ENCODE data around the gene PTGER1.
A peak's percentile ranks its signal among the peaks of the same experiment; 100 is the strongest.

Gene PTGER1, protein sequence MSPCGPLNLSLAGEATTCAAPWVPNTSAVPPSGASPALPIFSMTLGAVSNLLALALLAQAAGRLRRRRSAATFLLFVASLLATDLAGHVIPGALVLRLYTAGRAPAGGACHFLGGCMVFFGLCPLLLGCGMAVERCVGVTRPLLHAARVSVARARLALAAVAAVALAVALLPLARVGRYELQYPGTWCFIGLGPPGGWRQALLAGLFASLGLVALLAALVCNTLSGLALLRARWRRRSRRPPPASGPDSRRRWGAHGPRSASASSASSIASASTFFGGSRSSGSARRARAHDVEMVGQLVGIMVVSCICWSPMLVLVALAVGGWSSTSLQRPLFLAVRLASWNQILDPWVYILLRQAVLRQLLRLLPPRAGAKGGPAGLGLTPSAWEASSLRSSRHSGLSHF

DNA sequence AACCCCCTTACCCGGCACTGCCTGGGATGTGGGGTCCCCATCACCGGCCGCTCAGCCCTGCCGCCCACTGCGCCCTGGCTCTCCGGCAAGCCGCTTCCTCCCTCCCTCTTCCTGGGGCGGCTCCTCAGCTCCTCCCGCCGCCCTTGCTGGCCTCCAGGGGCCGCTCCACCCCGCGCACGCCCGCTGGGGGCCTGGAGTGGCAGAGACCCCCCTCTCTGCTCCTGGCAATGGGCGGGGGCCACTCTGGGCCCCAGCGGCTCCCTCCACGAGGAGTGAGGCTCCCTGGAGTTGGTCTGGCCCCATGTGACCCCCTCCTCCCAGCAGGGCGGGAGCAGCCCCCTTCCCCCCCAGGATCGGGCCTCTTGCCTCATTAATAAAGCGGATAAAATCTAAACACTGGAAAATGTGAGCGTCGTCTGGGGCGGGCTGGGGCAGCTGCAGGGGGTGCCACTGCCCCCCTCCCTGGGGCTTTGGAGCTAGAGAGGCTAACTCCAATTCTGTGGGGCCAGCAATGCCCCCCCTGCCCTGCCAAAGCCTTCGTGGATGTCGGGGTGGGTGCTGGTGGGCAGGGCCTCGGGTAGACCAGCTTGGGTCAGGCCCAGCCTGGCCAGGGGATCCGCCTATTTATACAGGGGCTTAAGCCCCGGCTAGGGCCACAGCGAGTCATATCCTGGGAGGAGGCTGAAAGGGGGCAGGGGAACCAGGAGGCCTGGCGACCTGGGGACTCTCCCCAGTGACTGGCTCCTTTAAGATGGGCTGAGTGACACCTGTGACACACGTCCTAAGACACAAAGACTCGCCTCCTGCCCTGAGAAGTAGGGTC, at the start of gene PTGER1:
Gene PTGER1 (minus strand): TSS at position 104 of the 823 bp plus-strand sequence. CDS start 1,034 bp downstream, outside the sequence.
- no peaks in the 10 kb centered on the region for H3K9me3 Mint-ChIP-seq
- H3K27ac Mint-ChIP-seq: no peak within 1 kb of the TSS
- H3K4me1 Mint-ChIP-seq: peaks cover 40% of the 10 kb centered on the region

DNA sequence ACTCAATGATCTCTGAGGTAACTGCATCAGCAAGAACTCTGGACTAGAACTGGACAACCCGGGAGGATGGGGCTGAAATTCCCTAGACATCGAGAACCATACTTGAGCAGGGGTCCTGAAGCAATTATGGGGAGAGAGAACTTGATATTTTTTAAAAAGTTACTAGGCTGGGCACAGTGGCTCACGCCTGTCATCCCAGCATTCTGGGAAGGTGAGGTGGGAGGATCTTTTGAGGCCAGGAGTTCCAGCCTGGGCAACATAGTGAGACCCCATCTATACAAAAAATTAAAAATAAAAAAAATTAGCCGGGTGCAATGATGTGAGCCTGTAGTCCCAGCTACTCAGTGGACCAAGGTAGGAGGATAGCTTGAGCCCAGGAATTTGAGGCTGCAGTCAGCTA, 45.4 kb upstream of the PTGER1 start:
- ATAC-seq: no peak
- Mint-ChIP-seq H3K9me3 (no peaks in the 10 kb centered on the region), H3K36me3 (peaks cover 16% of the 10 kb centered on the region), H3K27me3 (no peaks in the 10 kb centered on the region), H3K27ac (no peak overlapping the region), H3K4me1 (peaks cover 41% of the 10 kb centered on the region), H3K4me3 (no peak overlapping the region)

More for the DNA sequence above, at the start of gene PTGER1:
- ATAC-seq: no peak
- peaks cover 52% of the 10 kb centered on the region for H3K27me3 Mint-ChIP-seq
- H3K36me3 Mint-ChIP-seq: peaks cover 24% of the 10 kb centered on the region
- H3K4me3 Mint-ChIP-seq: no peak within 1 kb of the TSS

DNA sequence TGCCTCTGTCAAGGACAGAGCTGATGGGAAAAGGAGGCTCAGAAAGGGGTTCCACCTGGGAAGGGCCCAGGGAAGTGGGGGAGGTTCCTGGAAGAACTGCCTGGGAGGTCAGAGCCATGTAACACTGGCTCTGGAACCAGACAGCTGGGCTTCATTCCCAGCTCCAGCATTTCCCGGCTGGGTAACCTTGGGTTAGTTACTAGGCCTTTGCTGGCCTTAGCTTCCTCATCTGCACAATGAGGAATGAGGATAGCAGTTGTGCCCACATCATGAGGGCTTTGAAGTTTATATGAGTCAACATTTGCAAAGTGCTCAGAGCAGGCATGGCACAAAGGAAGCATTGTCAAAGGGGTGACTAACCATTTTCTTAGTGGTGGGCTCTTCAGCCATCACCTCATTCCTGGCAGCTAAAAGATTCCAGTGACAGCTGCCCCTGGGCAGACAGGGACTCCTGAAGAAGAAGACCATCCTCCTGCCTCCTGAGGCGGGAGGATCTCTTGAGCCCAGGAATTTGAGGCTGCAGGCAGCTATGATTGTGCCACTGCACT, 44.8 kb upstream of the PTGER1 start:
- Mint-ChIP-seq H3K27me3 (no peaks in the 10 kb centered on the region), H3K4me3 (peak overlapping the region; percentile 79), H3K9me3 (no peaks in the 10 kb centered on the region), H3K4me1 (peaks cover 47% of the 10 kb centered on the region), H3K36me3 (peaks cover 22% of the 10 kb centered on the region), H3K27ac (peak overlapping the region; percentile 95)
- no peak for ATAC-seq

DNA sequence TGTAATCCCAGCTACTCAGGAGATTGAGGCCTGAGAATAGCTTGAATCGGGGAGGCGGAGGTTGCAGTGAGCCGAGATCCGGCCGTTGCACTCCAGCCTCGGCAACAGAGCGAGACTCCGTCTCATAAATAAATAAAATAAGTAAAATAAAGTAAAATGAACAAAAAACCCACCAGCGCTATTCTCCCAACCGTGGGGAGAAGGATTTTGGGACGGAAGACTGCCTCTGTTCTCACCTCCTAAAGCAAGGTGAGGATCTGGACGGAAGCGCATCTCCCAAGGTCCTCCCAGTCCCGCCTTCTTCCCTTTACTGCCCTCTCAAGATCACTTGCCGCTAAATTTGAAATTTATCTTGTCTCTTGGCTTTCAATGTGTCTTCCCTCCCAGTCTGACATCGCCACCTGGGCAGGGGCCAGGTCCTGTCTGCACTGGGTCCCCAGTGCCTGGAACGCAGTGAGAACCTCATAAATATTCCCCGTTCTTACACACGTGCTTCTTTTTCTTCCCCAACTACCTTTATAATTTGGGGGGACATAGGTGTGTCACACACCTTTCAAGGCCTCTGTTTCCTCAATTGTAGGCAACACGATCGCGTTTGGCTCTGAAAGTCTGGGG, 44.2 kb upstream of the PTGER1 start:
- Mint-ChIP-seq H3K36me3 (peaks cover 28% of the 10 kb centered on the region), H3K4me1 (peaks cover 53% of the 10 kb centered on the region)

DNA sequence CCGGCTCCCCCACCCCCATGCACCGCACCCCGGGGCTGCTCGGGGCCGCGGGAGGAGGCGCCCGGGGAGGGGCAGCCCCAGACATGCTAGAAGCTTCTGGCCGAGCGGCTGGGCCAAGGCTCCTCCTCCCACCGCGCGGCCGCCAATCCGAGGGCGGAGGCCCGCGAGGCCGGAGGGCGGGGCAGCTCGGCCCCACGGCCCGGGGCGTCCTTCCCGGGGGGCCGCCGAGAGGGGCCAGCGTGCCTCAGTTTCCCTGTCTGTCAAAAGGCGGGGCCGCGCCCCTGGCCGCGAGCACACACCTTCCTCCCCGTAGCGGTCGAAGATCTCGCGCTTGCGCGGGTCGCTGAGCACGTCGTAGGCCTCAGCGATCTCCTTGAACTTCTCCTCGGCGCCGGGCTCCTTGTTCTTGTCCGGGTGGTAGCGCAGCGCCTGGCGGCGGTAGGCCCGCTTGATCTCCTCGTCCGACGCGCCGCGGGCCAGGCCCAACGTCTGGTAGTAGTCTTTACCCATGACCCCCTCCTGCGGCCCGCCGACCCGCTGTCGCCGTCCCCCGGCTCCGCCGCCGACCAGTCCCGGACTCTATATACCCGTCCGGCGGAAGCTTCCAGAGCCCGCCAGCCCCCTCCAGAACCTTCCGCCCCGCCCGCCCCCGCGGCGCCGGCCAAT, 42.8 kb upstream of the PTGER1 start, which contains the start of gene DNAJB1:
Gene DNAJB1 (minus strand): TSS at position 558 of the 666 bp plus-strand sequence. CDS start 48 bp downstream, at position 510.
- Mint-ChIP-seq H3K36me3 (peaks cover 37% of the 10 kb centered on the region), H3K4me1 (peaks cover 48% of the 10 kb centered on the region), H3K9me3 (no peaks in the 10 kb centered on the region), H3K27ac (peak within 1 kb of the TSS; percentile 95), H3K27me3 (no peaks in the 10 kb centered on the region), H3K4me3 (peak within 1 kb of the TSS; percentile 94)
- peak; percentile 87 for ATAC-seq

More for the DNA sequence above, 44.2 kb upstream of the PTGER1 start:
- no peaks in the 10 kb centered on the region for H3K9me3 Mint-ChIP-seq
- no peak for ATAC-seq
- H3K27me3 Mint-ChIP-seq: no peaks in the 10 kb centered on the region
- peak overlapping the region; percentile 94 for H3K4me3 Mint-ChIP-seq
- peak overlapping the region; percentile 95 for H3K27ac Mint-ChIP-seq

DNA sequence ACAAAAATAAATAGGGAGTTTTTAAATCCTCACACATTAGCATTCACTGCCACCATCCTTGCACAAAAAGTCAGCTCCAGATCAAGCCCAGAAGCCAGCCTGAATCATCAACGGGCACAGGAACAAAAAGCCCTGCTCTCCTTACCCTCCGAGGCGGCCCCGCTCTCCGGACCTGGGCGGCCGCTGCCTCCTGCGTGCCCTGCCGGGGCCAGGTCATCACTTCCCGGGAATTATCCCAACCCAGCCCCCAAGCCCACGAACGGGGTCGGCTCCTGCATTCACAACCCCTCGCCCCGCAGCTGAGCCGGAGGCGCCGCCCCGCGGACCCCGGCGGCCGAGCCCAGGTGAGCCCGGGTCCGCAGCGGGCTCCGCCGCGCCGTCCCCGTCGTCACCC, 42.3 kb upstream of the PTGER1 start:
- ATAC-seq: no peak
- peaks cover 37% of the 10 kb centered on the region for H3K36me3 Mint-ChIP-seq
- H3K9me3 Mint-ChIP-seq: no peaks in the 10 kb centered on the region
- H3K27me3 Mint-ChIP-seq: no peaks in the 10 kb centered on the region
- peak overlapping the region; percentile 95 for H3K27ac Mint-ChIP-seq
- peaks cover 43% of the 10 kb centered on the region for H3K4me1 Mint-ChIP-seq
- H3K4me3 Mint-ChIP-seq: peak overlapping the region; percentile 94

DNA sequence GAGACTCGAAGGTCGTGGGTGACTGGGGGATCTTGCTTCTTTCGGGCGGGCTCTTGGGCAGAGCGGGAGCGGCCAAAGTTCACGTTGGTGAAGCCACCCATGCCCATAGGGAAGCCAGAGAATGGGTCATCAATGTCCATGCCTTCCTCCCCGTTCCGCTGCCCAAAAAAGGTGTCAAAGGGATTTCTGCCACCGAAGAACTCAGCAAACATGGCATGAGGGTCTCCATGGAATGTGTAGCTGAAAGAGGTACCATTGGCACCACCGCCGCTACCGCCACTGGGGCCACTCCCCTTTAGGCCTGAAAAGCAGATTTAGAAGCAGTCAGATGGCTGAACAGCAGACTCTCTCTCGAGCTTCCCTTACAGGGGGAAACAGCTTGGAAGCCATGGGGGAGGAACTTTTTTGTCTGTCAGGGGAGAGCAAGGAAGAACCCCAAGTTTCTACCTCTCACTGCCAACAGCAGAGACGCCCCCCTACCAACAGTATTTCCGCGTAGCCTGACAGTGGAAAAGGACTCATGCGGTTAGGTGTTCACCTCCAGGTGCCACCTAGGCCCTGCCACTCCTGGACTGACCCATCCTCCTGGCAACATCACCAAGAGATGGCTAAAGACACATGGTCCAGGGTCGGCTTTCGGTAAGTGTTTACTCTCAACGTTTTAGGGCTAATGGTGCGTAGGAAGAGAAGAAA, 41.7 kb upstream of the PTGER1 start:
- no peaks in the 10 kb centered on the region for H3K27me3 Mint-ChIP-seq
- peaks cover 42% of the 10 kb centered on the region for H3K4me1 Mint-ChIP-seq
- no peak for ATAC-seq
- H3K9me3 Mint-ChIP-seq: no peaks in the 10 kb centered on the region
- peaks cover 37% of the 10 kb centered on the region for H3K36me3 Mint-ChIP-seq
- H3K27ac Mint-ChIP-seq: peak overlapping the region; percentile 95
- H3K4me3 Mint-ChIP-seq: peak overlapping the region; percentile 94

DNA sequence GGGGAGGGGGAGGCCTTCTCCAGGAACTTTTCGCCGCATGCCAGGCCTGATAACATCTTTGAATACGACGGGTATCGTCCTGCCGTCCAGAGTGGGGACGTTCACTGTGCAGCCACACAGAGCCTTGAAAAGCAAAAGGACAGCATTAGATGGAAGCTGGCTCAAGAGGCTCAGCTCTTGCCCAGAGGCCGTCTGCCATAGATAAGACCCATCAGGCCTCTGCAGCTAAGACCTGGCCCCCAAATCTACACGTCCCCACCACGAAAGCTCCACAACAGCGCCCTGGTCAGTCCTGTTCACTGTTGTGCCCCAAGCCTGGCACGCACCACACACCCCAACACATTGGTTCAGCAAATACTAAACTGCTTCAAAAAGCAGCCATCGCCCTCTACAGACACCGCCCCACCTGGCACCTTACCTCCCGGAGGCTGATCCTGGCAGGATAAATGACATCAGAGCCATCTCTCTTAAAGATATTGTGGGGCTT, 40.9 kb upstream of the PTGER1 start:
- no peaks in the 10 kb centered on the region for H3K27me3 Mint-ChIP-seq
- peaks cover 37% of the 10 kb centered on the region for H3K36me3 Mint-ChIP-seq
- no peaks in the 10 kb centered on the region for H3K9me3 Mint-ChIP-seq
- ATAC-seq: no peak
- H3K4me3 Mint-ChIP-seq: peak overlapping the region; percentile 94
- peak overlapping the region; percentile 95 for H3K27ac Mint-ChIP-seq
- H3K4me1 Mint-ChIP-seq: peaks cover 42% of the 10 kb centered on the region

DNA sequence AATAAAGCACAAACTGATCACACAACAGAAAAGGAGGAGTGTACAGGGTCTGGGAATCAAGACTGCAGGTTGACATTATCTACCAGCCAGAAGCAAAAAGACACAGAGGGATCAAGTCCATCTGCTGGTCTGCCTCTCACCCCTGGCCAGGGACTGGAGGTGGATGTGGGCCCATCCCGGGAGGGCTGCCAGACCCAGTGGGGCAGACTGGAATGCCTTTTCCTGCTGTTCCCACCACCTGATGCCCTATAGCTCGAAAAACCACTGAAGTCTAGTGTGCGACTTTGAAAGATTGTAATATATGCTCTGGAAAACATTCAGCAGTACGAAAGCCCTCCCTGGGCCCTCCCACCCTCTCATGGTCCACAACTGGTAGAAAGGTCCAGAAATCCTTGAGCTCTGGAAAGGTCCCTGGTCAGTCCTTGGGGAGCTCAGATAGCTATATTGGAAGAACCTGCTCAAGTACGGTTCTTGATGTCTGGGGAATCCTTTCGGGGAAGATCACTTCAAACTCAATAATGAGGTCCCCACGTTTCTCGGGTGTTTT, 40.4 kb upstream of the PTGER1 start:
- H3K27me3 Mint-ChIP-seq: no peaks in the 10 kb centered on the region
- H3K9me3 Mint-ChIP-seq: no peaks in the 10 kb centered on the region
- peak overlapping the region; percentile 42 for H3K27ac Mint-ChIP-seq
- H3K36me3 Mint-ChIP-seq: peaks cover 37% of the 10 kb centered on the region
- H3K4me3 Mint-ChIP-seq: peak overlapping the region; percentile 94
- ATAC-seq: no peak
- peaks cover 42% of the 10 kb centered on the region for H3K4me1 Mint-ChIP-seq

DNA sequence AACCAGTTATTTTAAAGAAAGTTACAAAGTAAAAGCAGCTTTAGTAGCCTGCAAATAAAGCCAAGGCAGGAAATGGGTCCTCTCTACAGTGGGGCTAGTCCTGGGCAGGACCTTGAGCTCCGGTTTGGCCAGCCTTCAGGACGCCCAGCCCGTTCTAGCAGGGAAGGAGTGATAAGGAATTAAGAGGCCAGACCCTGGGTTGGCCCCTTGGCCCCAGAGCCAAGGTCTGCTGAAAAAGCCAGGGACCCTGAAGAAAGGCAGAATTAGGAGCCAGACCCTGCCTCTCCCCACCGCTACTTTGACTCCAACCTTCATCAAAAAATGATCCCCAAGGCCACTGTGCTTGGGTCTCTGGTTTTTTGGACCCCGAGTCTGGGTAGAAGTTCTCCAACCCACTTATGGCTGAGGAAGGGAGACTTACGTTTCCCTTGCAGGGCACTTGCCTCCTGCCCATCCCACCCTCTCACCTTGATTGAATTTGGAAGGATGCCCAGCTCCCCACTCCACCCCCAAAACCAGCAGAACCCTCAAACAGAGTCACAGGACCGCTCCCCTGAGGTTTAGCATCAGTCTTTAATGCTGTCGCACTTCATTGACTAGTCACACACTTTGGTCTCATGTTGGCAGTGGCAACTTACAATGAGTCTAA, 39.2 kb upstream of the PTGER1 start:
- no peak for ATAC-seq
- peaks cover 37% of the 10 kb centered on the region for H3K36me3 Mint-ChIP-seq
- H3K9me3 Mint-ChIP-seq: no peaks in the 10 kb centered on the region
- no peaks in the 10 kb centered on the region for H3K27me3 Mint-ChIP-seq
- no peak overlapping the region for H3K4me3 Mint-ChIP-seq
- H3K27ac Mint-ChIP-seq: no peak overlapping the region
- H3K4me1 Mint-ChIP-seq: peaks cover 35% of the 10 kb centered on the region

DNA sequence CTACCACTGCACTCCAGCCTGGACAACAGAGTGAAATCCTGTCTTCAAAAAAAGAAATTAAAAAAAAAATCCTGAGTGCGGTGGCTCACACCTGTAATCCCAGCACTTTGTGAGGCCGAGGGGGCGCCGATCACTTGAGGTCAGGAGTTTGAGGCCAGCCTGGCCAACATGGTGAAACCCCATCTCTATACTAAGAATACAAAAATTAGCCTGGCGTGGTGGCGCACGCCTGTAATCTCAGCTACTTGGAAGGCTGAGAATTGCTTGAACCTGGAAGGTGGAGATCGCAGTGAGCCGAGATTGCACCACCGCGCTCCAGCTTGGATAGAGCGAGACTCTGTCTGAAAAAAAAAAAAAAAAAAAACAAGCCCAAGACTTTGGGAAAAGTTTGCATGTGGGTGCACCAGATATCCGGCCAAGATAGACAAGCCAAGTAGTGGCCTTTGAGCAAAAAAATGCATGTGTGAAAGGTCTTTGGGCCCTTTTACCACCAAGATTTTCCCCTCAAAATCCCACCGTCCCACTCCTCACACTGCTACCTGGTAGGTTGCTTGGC, 37.3 kb upstream of the PTGER1 start:
- no peaks in the 10 kb centered on the region for H3K27me3 Mint-ChIP-seq
- no peaks in the 10 kb centered on the region for H3K9me3 Mint-ChIP-seq
- peaks cover 37% of the 10 kb centered on the region for H3K36me3 Mint-ChIP-seq
- no peak overlapping the region for H3K27ac Mint-ChIP-seq
- H3K4me1 Mint-ChIP-seq: peaks cover 33% of the 10 kb centered on the region
- H3K4me3 Mint-ChIP-seq: no peak overlapping the region
- ATAC-seq: no peak

DNA sequence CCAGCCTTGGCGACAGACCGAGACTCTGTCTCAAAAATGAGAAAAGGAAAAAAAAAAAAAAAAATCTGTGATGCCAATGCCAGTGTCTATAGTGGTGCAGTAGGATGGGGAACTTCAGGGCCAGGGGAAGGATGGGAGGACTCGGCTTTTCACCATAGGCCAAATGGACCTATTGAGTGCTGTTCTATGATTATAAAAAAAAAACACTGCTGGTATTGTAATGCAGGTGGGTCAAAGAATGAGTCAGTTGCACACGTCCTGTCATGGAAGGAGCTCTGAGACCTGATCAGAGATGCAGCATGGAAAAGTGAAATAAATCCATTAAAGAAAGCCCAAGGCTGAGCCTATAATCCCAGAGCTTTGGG, 36.1 kb upstream of the PTGER1 start:
- Mint-ChIP-seq H3K27me3 (no peaks in the 10 kb centered on the region), H3K27ac (no peak overlapping the region), H3K36me3 (peaks cover 28% of the 10 kb centered on the region), H3K9me3 (no peaks in the 10 kb centered on the region), H3K4me1 (peaks cover 22% of the 10 kb centered on the region), H3K4me3 (no peak overlapping the region)
- ATAC-seq: no peak

Data from stimulated activated memory B cell treated with anti-CD40 and anti-IgM and Interleukin-4, amounts not matched to agents 10 μg/mL and 1 μg/mL and 100 μg/mL, for 72 hours (primary cell).